ENCODE results near the gene CAPRIN1.
"Not testable (repeated sequence)": the region's sequence is repeated elsewhere in the genome, so short reads cannot be mapped to it uniquely, and the experiment has no call there.

Gene CAPRIN1

GRCh38 chr11:34055218-34056000 is 3.9 kb downstream of the CAPRIN1 start:
- DNase-seq (ENCODE audit: low spot score), result no peak
- in situ Hi-C loops (cut with MboI; ENCODE audit: low pct_unique_long_range_greater_than_20kb, low sequenced_read_pairs, unreplicated experiment), result no loop called here
- TF ChIP-seq, protein P1, sequence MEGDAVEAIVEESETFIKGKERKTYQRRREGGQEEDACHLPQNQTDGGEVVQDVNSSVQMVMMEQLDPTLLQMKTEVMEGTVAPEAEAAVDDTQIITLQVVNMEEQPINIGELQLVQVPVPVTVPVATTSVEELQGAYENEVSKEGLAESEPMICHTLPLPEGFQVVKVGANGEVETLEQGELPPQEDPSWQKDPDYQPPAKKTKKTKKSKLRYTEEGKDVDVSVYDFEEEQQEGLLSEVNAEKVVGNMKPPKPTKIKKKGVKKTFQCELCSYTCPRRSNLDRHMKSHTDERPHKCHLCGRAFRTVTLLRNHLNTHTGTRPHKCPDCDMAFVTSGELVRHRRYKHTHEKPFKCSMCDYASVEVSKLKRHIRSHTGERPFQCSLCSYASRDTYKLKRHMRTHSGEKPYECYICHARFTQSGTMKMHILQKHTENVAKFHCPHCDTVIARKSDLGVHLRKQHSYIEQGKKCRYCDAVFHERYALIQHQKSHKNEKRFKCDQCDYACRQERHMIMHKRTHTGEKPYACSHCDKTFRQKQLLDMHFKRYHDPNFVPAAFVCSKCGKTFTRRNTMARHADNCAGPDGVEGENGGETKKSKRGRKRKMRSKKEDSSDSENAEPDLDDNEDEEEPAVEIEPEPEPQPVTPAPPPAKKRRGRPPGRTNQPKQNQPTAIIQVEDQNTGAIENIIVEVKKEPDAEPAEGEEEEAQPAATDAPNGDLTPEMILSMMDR (IDR thresholded peaks at IDR 0.05; ENCODE audit: extremely low read depth, insufficient read depth, missing control alignments), result no peak

DNA sequence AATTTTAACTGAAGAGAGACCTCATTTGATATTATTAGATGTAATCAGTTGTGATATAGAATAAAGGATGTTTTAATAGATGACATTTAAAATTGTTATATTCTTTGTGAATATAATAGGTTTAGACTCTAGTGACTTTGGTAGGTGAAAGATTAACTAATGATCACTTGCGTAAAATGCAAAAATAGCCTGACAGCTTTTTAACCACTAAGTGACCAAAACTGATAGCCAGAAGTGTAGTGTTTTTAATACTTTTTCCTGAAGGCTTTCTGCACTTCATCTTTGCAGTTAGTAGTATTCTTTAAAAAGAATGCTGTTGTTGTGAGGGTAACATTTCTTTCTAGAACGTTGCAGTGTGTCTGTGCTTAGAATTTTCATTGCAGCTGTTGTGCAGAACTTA is 5.1 kb downstream of the CAPRIN1 start:
- in situ Hi-C loops (cut with MboI; ENCODE audit: low pct_unique_long_range_greater_than_20kb, low sequenced_read_pairs, unreplicated experiment), result no loop called here
- no peak for DNase-seq (ENCODE audit: low spot score)
- TF ChIP-seq, protein P1 (IDR thresholded peaks at IDR 0.05; ENCODE audit: extremely low read depth, insufficient read depth, missing control alignments), result no peak

GRCh38 chr11:34063061-34063795 is 11.7 kb downstream of the CAPRIN1 start:
- TF ChIP-seq, protein P1 (IDR thresholded peaks at IDR 0.05; ENCODE audit: extremely low read depth, insufficient read depth, missing control alignments), result no peak
- in situ Hi-C loops (cut with MboI; ENCODE audit: low pct_unique_long_range_greater_than_20kb, low sequenced_read_pairs, unreplicated experiment), result no loop called here
- DNase-seq (ENCODE audit: low spot score), result no peak

- no peak for DNase-seq (ENCODE audit: low spot score)
- in situ Hi-C loops (cut with MboI; ENCODE audit: low pct_unique_long_range_greater_than_20kb, low sequenced_read_pairs, unreplicated experiment), result no loop called here
- TF ChIP-seq, protein P1 (IDR thresholded peaks at IDR 0.05; ENCODE audit: extremely low read depth, insufficient read depth, missing control alignments), result no peak
Observed at GRCh38 chr11:34064291-34064690, 12.8 kb downstream of the CAPRIN1 start.

DNA sequence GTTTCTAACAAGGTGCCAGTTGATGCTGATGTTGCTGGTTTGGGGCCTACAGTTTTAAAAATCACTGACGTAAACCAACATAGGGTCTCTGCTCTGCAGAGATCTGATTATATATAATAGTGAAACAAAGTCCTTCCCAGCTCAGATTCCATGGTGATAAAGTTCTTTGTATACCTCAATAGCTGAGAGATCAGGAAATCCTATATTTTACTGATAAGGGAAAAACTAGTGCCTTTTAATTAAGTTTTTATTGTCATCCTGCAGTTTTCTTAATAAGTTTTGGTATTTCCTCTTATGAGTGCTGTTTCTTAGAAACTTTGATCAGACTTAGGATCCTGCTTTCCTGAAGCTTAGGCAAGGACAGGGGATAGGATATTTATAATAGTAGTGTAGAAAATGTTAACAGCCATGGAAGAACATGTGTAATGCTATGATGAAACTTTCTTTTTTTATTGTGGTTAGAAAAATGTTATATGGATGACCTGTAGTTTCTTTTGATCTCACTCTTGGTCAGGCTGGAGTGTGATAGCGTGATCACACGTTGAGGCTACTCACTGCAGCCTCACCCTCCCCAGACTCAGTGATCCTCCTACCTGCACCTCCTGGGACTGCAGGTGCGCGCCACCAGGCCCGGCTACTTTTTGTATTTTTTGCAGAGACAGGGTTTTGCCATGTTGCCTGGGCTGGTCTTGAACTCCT is 14.1 kb downstream of the CAPRIN1 start:
- TF ChIP-seq, protein P1 (IDR thresholded peaks at IDR 0.05; ENCODE audit: extremely low read depth, insufficient read depth, missing control alignments), result no peak
- in situ Hi-C loops (cut with MboI; ENCODE audit: low pct_unique_long_range_greater_than_20kb, low sequenced_read_pairs, unreplicated experiment), result no loop called here
- no peak for DNase-seq (ENCODE audit: low spot score)

DNA sequence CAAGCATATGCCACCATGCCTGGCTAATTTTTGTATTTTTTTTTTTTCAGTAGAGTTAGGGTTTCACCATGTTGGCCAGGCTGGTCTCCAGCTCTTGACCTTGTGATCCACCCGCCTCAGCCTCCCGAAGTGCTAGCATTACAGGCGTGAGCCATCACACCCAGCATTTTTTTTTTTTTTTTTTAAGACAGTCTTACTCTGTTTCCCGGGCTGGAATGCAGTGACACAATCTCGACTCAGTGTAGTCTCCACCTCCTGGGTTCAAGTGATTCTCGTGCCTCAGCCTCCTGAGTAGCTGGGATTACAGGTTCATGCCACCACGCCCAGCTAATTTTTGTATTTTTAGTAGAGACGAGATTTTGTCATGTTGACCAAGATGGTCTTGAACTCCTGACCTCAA is 15.2 kb downstream of the CAPRIN1 start:
- DNase-seq (ENCODE audit: low spot score); in situ Hi-C loops (cut with MboI; ENCODE audit: low pct_unique_long_range_greater_than_20kb, low sequenced_read_pairs, unreplicated experiment): not testable (repeated sequence)

Data from GM13977 (cell line).